Activated T-helper 1 cell treated with anti-CD3 and anti-CD28 coated beads, Interleukin-12 subunit alpha, Interleukin-12 subunit beta, Interleukin-2, Interleukin-4 antibody, amounts not matched to agents 30 ng/mL and 10 ng/mL and 1 ng/mL, durations not matched to agents 14 hours and 24 hours and 36 hours (primary cell): ENCODE data around the gene CCL28. TPM values are rescaled to one million over a fixed set of nuclear protein-coding genes. Genes with fewer than 3 reads are reported as not detected.
"Not testable (repeated sequence)": the region's sequence is repeated elsewhere in the genome, so short reads cannot be mapped to it uniquely, and the experiment has no call there.

Experiments
- DNase-seq: peaks from one replicate; pipeline ENCODE4 v3.0.0; 2021; ENCODE audit warnings: low spot score
- H3K27ac Mint-ChIP-seq: one replicate; pipeline ENCODE4 v1.8.0; 2021; ENCODE audit warnings: mild to moderate bottlenecking, mixed read lengths
- H3K27me3 Mint-ChIP-seq: one replicate; pipeline ENCODE4 v1.8.0; 2022; ENCODE audit warnings: mild to moderate bottlenecking, moderate library complexity, mixed read lengths; ENCODE audit not compliant: insufficient read depth
- H3K36me3 Mint-ChIP-seq: one replicate; pipeline ENCODE4 v1.8.0; 2021; ENCODE audit warnings: low read depth, mixed read lengths
- H3K4me1 Mint-ChIP-seq: one replicate; pipeline ENCODE4 v1.8.0; 2021; ENCODE audit warnings: low read depth, mixed read lengths
- H3K4me3 Mint-ChIP-seq: one replicate; pipeline ENCODE4 v1.8.0; 2021; ENCODE audit warnings: mild to moderate bottlenecking, moderate library complexity, mixed read lengths
- H3K9me3 Mint-ChIP-seq: one replicate; pipeline ENCODE4 v1.8.0; 2021; ENCODE audit warnings: mixed read lengths
- intact Hi-C: fragments of 100-400 bp; cut with micrococcal nuclease; formaldehyde crosslinking; loops from one replicate; pipeline ENCODE4 v1.15.1; 2024
- total RNA-seq: library from RNA; stranded (reverse); gene quantifications from 2 replicates; pipeline ENCODE4 v1.2.3, GENCODE V29; 2022

Gene CCL28
- total RNA-seq, 1 donor from 2014 or later, result 7.5 TPM

DNA sequence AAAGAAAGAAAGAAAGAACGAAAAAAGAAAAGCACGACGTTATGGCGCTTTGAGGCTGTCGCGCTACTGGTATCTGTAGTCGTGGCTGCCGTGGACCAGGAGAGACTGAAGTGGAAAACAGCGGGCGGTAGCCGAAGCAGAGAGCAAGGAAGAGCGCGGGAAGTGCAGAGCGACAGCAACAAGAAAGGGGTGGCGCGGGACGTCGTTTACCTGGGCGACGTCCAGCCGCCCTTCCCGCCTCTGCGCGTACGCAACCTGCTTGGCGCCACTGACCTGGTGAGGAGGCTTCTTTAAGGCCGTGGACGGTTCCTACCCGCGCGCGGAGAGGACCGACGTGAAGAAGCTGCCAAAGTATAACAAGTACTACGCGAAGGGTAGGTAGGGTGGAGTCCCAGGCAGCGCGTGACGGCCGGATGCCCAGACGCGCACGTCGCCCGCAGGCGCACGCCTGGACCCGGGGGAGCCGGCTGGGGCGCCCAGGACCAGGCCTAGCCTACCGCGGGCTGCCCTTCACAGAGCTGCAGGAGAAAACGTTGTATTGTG, 15.4 kb downstream of the CCL28 start:
- DNase-seq, result peak; percentile 62
- Mint-ChIP-seq H3K4me1 (peaks cover 12% of the 10 kb centered on the region), H3K9me3 (peaks cover 5% of the 10 kb centered on the region), H3K4me3 (peak overlapping the region; percentile 87), H3K27me3 (peaks cover 2% of the 10 kb centered on the region), H3K27ac (peak overlapping the region; percentile 88), H3K36me3 (peaks cover 3% of the 10 kb centered on the region)
- intact Hi-C loops, result loop anchor here (1.0 to 10.0 kb wide), 4 partner anchors 86 to 1408 kb away; partner anchors contain the start of genes MRPS30, PAIP1 and TMEM267

DNA sequence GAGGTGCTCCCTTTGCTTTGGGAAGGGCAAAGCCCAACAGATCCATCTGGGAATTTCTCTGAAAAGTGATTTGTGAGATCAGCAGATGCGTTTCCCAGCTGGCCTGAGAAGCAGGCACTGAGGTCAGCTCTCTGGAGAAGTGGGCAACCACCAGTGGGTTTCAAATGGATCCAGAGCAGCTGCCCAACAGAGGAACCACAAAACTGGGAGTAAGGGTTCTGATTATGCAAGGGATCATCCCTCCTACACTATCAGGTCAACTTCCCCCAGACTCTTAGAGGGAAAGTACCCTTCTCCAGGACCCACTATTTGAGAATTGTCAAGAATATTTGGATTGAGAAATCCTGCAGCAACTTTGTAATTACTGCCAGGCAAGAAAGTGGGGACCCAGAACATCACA, 21.7 kb downstream of the CCL28 start:
- Mint-ChIP-seq H3K27me3 (no peaks in the 10 kb centered on the region), H3K4me3 (no peak overlapping the region), H3K27ac (no peak overlapping the region), H3K4me1 (peaks cover 19% of the 10 kb centered on the region), H3K36me3 (peaks cover 19% of the 10 kb centered on the region), H3K9me3 (no peaks in the 10 kb centered on the region)
- intact Hi-C loops, result loop anchor here (10.0 kb wide), 1 partner anchor 1414 kb away; the partner anchor contains the start of gene MRPS30
- DNase-seq, result no peak

GRCh38 chr5:43389679-43390329, 22.4 kb downstream of the CCL28 start:
- no peak overlapping the region for H3K4me3 Mint-ChIP-seq
- H3K27me3 Mint-ChIP-seq, result no peaks in the 10 kb centered on the region
- peaks cover 19% of the 10 kb centered on the region for H3K4me1 Mint-ChIP-seq
- peak; percentile 22 for DNase-seq
- peaks cover 19% of the 10 kb centered on the region for H3K36me3 Mint-ChIP-seq
- no peak overlapping the region for H3K27ac Mint-ChIP-seq
- intact Hi-C loops, result loop anchor here (1.0 to 10.0 kb wide), 11 partner anchors 75 to 1415 kb away; partner anchors contain the start of gene MRPS30
- no peaks in the 10 kb centered on the region for H3K9me3 Mint-ChIP-seq

DNA sequence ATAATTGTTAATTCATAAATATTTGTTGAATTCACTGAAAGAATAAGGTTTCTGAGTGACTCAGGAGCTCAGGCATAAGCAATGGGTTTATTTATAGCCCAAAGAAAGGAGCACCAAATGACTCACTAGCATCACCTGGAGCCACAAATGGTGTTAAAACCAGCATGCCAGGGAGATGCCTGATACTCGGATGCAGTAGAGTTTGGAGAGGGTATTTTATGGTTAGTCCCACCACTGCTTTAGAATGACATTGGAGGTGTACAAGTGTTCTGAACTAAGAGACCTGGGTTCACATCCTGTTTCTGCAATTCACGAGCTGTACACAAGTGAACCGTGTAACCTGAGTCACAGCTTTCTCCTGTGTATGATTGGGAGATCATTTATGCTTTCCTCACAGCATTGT, 25.2 kb downstream of the CCL28 start:
- no peaks in the 10 kb centered on the region for H3K27me3 Mint-ChIP-seq
- peaks cover 27% of the 10 kb centered on the region for H3K36me3 Mint-ChIP-seq
- no peak overlapping the region for H3K27ac Mint-ChIP-seq
- no peak for DNase-seq
- intact Hi-C loops, result no loop called here
- H3K4me1 Mint-ChIP-seq, result peaks cover 31% of the 10 kb centered on the region
- no peaks in the 10 kb centered on the region for H3K9me3 Mint-ChIP-seq
- no peak overlapping the region for H3K4me3 Mint-ChIP-seq

GRCh38 chr5:43376496-43377140, 35.6 kb downstream of the CCL28 start:
- H3K27ac Mint-ChIP-seq, result no peak overlapping the region
- H3K36me3 Mint-ChIP-seq, result peaks cover 19% of the 10 kb centered on the region
- H3K4me3 Mint-ChIP-seq, result no peak overlapping the region
- H3K9me3 Mint-ChIP-seq, result no peaks in the 10 kb centered on the region
- intact Hi-C loops, result no loop called here
- H3K27me3 Mint-ChIP-seq, result no peaks in the 10 kb centered on the region
- no peak for DNase-seq
- peaks cover 2% of the 10 kb centered on the region for H3K4me1 Mint-ChIP-seq

GRCh38 chr5:43371821-43372220, 40.4 kb downstream of the CCL28 start:
- H3K36me3 Mint-ChIP-seq, result peaks cover 10% of the 10 kb centered on the region
- peaks cover 5% of the 10 kb centered on the region for H3K4me1 Mint-ChIP-seq
- intact Hi-C loops, result no loop called here
- DNase-seq, result no peak
- no peak overlapping the region for H3K27ac Mint-ChIP-seq
- H3K9me3 Mint-ChIP-seq, result peaks cover 8% of the 10 kb centered on the region
- no peaks in the 10 kb centered on the region for H3K27me3 Mint-ChIP-seq
- H3K4me3 Mint-ChIP-seq, result no peak overlapping the region

GRCh38 chr5:43370352-43370751, 41.8 kb downstream of the CCL28 start:
- H3K36me3 Mint-ChIP-seq, result peaks cover 4% of the 10 kb centered on the region
- H3K4me3 Mint-ChIP-seq, result no peak overlapping the region
- H3K4me1 Mint-ChIP-seq, result peaks cover 5% of the 10 kb centered on the region
- no peak overlapping the region for H3K27ac Mint-ChIP-seq
- intact Hi-C loops, result no loop called here
- no peaks in the 10 kb centered on the region for H3K27me3 Mint-ChIP-seq
- H3K9me3 Mint-ChIP-seq, result peaks cover 8% of the 10 kb centered on the region
- DNase-seq, result no peak

- DNase-seq, result no peak
- no peak overlapping the region for H3K27ac Mint-ChIP-seq
- H3K27me3 Mint-ChIP-seq, result no peaks in the 10 kb centered on the region
- peaks cover 8% of the 10 kb centered on the region for H3K9me3 Mint-ChIP-seq
- H3K4me3 Mint-ChIP-seq, result no peak overlapping the region
- intact Hi-C loops, result no loop called here
- H3K4me1 Mint-ChIP-seq, result peaks cover 5% of the 10 kb centered on the region
- H3K36me3 Mint-ChIP-seq, result peaks cover 4% of the 10 kb centered on the region
Observed at GRCh38 chr5:43369651-43370050, 42.5 kb downstream of the CCL28 start.

- H3K27ac Mint-ChIP-seq, result no peak overlapping the region
- no peaks in the 10 kb centered on the region for H3K36me3 Mint-ChIP-seq
- H3K4me1 Mint-ChIP-seq, result peaks cover 5% of the 10 kb centered on the region
- no peak overlapping the region for H3K4me3 Mint-ChIP-seq
- DNase-seq, result no peak
- peaks cover 8% of the 10 kb centered on the region for H3K9me3 Mint-ChIP-seq
- H3K27me3 Mint-ChIP-seq, result no peaks in the 10 kb centered on the region
- intact Hi-C loops, result no loop called here
Observed at GRCh38 chr5:43367909-43368669, 44.1 kb downstream of the CCL28 start.

- Mint-ChIP-seq H3K36me3 (no peaks in the 10 kb centered on the region), H3K27me3 (no peaks in the 10 kb centered on the region)
Observed at GRCh38 chr5:43367453-43367852, 44.7 kb downstream of the CCL28 start.

DNA sequence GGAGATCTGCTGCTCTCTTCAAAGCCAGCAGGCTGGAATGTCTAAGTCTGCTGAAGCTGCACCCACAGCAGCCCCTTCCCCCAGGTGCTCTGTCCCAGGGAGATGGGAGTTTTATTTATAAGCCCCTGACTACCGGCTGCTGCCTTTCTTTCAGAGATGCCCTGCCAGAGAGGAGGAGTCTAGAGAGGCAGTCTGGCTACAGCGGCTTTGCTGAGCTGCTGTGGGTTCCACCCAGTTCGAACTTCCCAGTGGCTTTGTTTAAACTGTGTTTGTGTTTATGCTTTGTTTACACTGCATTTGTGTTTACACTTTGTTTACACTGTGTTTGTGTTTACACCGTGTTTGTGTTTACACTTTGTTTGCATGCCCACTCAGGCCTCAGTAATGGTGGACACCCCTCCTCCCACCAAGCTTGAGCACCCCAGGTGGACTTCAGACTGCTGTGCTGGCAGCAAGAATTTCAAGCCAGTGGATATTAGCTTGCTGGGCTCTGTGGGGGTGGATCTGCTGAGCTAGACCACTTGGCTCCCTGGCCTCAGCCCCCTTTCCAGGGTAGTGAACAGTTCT, 45.4 kb downstream of the CCL28 start:
- H3K4me1 Mint-ChIP-seq, H3K9me3 Mint-ChIP-seq, H3K4me3 Mint-ChIP-seq, H3K27me3 Mint-ChIP-seq, H3K27ac Mint-ChIP-seq, H3K36me3 Mint-ChIP-seq, intact Hi-C loops, DNase-seq: not testable (repeated sequence)

More at GRCh38 chr5:43367453-43367852, 44.7 kb downstream of the CCL28 start:
- Mint-ChIP-seq H3K4me3 (no peak overlapping the region), H3K9me3 (peaks cover 8% of the 10 kb centered on the region), H3K27ac (no peak overlapping the region), H3K4me1 (peaks cover 5% of the 10 kb centered on the region)
- no peak for DNase-seq
- intact Hi-C loops, result no loop called here

DNA sequence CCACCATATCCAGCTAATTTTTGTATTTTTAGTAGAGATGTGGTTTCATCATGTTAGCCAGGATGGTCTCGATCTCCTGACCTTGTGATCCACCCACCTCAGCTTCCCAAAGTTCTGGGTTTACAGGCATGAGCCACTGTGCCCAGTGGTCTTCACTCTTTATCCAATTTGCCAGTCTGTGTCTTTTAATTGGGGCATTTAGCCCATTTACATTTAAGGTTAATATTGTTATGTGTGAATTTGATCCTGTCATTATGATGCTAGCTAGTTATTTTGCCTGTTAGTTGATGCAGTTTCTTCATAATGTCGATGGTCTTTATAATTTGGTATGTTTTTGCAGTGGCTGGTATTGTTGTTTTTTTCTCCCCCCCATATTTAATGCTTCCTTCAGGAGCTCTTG, 47.0 kb downstream of the CCL28 start:
- H3K36me3 Mint-ChIP-seq, H3K4me3 Mint-ChIP-seq, H3K4me1 Mint-ChIP-seq, H3K27ac Mint-ChIP-seq, H3K27me3 Mint-ChIP-seq, intact Hi-C loops, DNase-seq: not testable (repeated sequence)
- peaks cover 20% of the 10 kb centered on the region for H3K9me3 Mint-ChIP-seq
